H1 (cell line): Measurements from ENCODE around the gene CAMTA1. TPM values are rescaled to one million over a fixed set of nuclear protein-coding genes. Genes with fewer than 3 reads are reported as not detected.

Experiments used
- ASH2L ChIP-seq: fragments of 200-600, 300-600 bp; sonication (generic); IDR thresholded peaks from one replicate; pipeline ENCODE4 v1.7.1; 2017; ENCODE audit warnings: low read length
- CEBPB ChIP-seq: IDR thresholded peaks from 2 replicates; pipeline ENCODE4 v1.6.1; 2012; ENCODE audit warnings: low read depth, low read length
- JUN ChIP-seq: IDR thresholded peaks from 2 replicates; pipeline ENCODE4 v1.6.1; 2011; ENCODE audit warnings: low read depth, mild to moderate bottlenecking, improper control_type of control experiment, low read length
- RAD21 ChIP-seq, 2 experiments: IDR thresholded peaks in 1 of 2; conservative IDR thresholded peaks in 1 of 2; 2 replicates each; pipeline ENCODE4 v1.6.1; 2011; ENCODE audit warnings: low read depth in 2 of 2, low read length in 2 of 2, improper control_type of control experiment in 1 of 2, inconsistent platforms in 1 of 2, mild to moderate bottlenecking in 1 of 2, moderate library complexity in 1 of 2
- RNF2 ChIP-seq: fragments of 200-900, 300-1000 bp; sonication (generic); IDR thresholded peaks from 2 replicates; pipeline ENCODE4 v1.7.1; 2016; ENCODE audit warnings: borderline replicate concordance, low read depth, mild to moderate bottlenecking, antibody characterized with exemption, low read length; ENCODE audit not compliant: poor library complexity, severe bottlenecking; ENCODE audit errors: missing control alignments
- SIRT6 ChIP-seq: IDR thresholded peaks from one replicate; pipeline ENCODE4 v1.7.1; 2012; ENCODE audit warnings: low read length, inconsistent platforms
- SIX5 ChIP-seq: IDR thresholded peaks from 2 replicates; pipeline ENCODE4 v1.6.1; 2011; ENCODE audit warnings: mild to moderate bottlenecking, low read depth, low read length
- SP2 ChIP-seq: IDR thresholded peaks from 2 replicates; pipeline ENCODE4 v1.6.1; 2012; ENCODE audit warnings: mild to moderate bottlenecking, low read length, inconsistent platforms
- TEAD4 ChIP-seq: IDR thresholded peaks from 2 replicates; pipeline ENCODE4 v1.6.1; 2012; ENCODE audit warnings: low read depth, low read length, inconsistent platforms, mixed read lengths
- polyA plus RNA-seq, 7 experiments: library from polyadenylated mRNA; depleted of rRNA in 3 of 7; stranded (reverse) in 5 of 7; unstranded in 2 of 7; fragments of >200 nt in 5 of 7; fragments of 200-250 nt in 2 of 7; gene quantifications; 1 replicate in 5 of 7; 2 replicates in 1 of 7; 4 replicates in 1 of 7; pipeline versions ENCODE4 v1.2.1 to v1.2.3, GENCODE V29; 2011 to 2013; ENCODE audit warnings: missing spikeins in 2 of 7, mixed read lengths in 2 of 7
- total RNA-seq: library from RNA; stranded (reverse); fragmentation: NEBNext Ultra II Directional; extraction: Animal tissue kit (Norgen Biotek cat#: 25700); gene quantifications from 2 replicates; pipeline ENCODE4 v1.2.1, GENCODE V29; 2021
- TF ChIP-seq, protein P1 (sequence below), 3 experiments: IDR thresholded peaks; 1 replicate in 2 of 3; 2 replicates in 1 of 3; pipeline versions ENCODE4 v1.5.1 to v1.6.1; 2011; ENCODE audit warnings: low read length in 3 of 3, mild to moderate bottlenecking in 3 of 3, inconsistent platforms in 2 of 3, low read depth in 1 of 3, moderate library complexity in 1 of 3; ENCODE audit not compliant: insufficient read depth in 1 of 3; ENCODE audit errors: control extremely low read depth in 1 of 3

CAMTA1 gene
- total and polyA plus RNA-seq, 2 of the 8 experiments (the other 6 are each of a cell fraction or from before 2014, with no cell fraction given) = 65.0 to 119 TPM

DNA sequence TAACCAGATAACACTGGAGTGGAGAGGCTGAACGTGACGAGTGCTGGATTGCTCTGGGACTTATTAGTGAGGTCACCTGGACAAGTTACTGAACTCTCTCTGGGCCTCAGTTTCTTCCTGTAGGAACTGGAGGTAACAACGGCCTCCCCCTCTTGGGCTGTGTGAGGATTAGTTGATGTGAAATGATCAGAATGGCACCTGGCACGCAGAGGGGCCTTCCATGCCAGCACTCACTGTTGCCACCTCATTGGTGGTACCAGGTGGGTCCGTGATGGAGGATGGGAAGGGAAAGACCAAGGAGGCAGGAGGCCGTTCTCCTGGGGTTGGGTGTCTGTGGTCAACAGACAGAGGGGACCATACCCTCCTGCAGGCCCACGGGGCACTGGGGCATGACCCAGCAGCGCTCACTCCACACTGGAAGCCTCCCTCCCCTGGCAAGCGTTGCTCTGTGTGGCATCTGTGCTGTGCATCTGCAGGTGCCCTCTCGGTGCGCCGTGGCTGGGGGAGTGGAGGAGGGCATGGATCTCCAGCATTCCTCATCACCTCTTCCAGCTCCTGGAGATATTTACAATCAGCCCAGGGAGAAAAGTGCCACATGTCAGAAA lies 636.3 kb downstream of the CAMTA1 start (continued):
- TF ChIP-seq, protein P1, sequence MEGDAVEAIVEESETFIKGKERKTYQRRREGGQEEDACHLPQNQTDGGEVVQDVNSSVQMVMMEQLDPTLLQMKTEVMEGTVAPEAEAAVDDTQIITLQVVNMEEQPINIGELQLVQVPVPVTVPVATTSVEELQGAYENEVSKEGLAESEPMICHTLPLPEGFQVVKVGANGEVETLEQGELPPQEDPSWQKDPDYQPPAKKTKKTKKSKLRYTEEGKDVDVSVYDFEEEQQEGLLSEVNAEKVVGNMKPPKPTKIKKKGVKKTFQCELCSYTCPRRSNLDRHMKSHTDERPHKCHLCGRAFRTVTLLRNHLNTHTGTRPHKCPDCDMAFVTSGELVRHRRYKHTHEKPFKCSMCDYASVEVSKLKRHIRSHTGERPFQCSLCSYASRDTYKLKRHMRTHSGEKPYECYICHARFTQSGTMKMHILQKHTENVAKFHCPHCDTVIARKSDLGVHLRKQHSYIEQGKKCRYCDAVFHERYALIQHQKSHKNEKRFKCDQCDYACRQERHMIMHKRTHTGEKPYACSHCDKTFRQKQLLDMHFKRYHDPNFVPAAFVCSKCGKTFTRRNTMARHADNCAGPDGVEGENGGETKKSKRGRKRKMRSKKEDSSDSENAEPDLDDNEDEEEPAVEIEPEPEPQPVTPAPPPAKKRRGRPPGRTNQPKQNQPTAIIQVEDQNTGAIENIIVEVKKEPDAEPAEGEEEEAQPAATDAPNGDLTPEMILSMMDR (IDR thresholded peaks at IDR 0.05; ENCODE audit: control extremely low read depth in 1 of 3, insufficient read depth in 1 of 3, low read depth in 1 of 3, low read length in 3 of 3) = no peak
- no peak for TF ChIP-seq JUN
- no peak for TF ChIP-seq CEBPB
- TF ChIP-seq SIX5 = no peak
- no peak for TF ChIP-seq ASH2L
- TF ChIP-seq TEAD4 = no peak
- no peak for TF ChIP-seq RNF2
- TF ChIP-seq SP2 = no peak
- TF ChIP-seq SIRT6 = no peak
- TF ChIP-seq RAD21 (IDR thresholded peaks at IDR 0.05 in 1 of 2, conservative IDR thresholded peaks at IDR 0.05 in 1 of 2; ENCODE audit: low read depth in 2 of 2, low read length in 2 of 2) = no peak
